Endothelial cell of hepatic sinusoid (primary cell): ENCODE results near the gene PSD.

Experiments
- in situ Hi-C: cut with HindIII; loops from 2 replicates; pipeline ENCODE4 v1.10.0; 2017; ENCODE audit warnings: low sequenced_read_pairs

Gene PSD

GRCh38 chr10:102394801-102395399, 23.7 kb downstream of the PSD start:
- in situ Hi-C loops, result no loop called here

- in situ Hi-C loops, result no loop called here
Observed at GRCh38 chr10:102394079-102394800, 24.3 kb downstream of the PSD start.

DNA sequence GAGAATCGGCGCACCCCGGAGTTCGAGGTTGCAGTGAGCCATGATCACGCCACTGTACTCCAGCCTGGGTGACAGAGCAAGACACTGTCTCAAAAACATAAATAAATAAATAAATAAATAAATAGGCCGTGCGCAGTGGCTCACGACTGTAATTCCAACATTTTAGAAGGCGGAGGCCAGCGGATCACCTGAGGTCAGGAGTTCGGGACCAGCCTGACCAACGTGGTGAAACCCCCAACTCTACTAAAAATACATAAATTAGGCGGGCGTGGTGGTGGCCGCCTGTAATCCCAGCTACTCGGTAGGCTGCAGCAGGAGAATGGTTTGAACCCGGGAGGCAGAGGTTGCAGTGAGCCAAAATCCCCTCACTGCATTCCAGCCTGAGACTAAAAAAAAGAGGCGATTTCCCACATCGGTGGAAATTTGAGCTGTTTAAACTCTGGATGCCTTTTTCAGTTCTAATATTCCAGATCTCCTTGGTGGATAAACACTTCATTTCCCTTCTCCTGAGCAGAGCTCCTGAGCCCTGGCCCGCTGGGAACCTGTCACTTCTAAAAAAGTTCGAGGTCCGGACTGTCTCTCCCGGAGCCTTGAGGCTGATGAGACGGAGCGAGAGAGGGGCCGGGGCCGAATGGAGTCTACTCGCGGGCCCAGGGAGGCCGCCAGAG, 25.0 kb downstream of the PSD start:
- in situ Hi-C loops, result no loop called here

DNA sequence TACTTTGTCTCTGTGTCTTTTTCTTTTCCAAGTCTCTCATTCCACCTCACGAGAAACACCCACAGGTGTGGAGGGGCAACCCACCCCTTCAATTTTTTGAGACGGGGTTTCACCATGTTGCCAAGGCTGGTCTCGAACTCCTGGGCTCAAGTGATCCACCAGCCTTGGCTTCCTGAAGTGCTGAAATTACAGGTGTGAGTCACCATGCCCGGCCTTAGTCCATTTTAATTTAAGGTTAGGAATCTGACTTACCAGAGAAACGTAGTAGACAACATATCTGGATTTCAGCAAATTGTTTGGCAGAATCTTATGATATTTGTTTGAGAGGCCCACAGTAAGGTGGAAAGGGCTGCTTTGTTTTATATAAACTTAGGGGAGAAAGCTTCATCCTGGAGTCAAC, 26.3 kb downstream of the PSD start:
- in situ Hi-C loops, result no loop called here

DNA sequence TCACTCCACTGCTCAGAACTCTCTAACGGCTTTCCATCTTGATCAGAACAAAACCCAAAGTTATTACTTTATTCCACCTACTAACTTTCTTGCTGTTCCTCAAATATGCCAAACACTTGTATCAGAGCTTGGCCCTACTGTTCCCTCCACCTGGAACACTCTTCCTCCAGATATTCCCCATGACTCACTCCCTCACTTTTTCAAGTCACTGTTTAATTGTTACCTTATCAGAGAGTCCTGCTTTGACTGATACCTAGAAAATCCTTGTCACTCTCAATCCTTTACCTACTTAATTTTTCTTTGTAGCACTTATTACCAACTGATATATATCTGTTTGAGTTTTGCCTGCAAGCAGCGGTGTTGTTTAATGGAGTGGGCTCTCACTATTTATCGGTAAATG, 28.7 kb downstream of the PSD start:
- in situ Hi-C loops, result loop anchor here (5.0 to 10.0 kb wide), 2 partner anchors 38 to 165 kb away; partner anchors contain the start of gene ELOVL3

DNA sequence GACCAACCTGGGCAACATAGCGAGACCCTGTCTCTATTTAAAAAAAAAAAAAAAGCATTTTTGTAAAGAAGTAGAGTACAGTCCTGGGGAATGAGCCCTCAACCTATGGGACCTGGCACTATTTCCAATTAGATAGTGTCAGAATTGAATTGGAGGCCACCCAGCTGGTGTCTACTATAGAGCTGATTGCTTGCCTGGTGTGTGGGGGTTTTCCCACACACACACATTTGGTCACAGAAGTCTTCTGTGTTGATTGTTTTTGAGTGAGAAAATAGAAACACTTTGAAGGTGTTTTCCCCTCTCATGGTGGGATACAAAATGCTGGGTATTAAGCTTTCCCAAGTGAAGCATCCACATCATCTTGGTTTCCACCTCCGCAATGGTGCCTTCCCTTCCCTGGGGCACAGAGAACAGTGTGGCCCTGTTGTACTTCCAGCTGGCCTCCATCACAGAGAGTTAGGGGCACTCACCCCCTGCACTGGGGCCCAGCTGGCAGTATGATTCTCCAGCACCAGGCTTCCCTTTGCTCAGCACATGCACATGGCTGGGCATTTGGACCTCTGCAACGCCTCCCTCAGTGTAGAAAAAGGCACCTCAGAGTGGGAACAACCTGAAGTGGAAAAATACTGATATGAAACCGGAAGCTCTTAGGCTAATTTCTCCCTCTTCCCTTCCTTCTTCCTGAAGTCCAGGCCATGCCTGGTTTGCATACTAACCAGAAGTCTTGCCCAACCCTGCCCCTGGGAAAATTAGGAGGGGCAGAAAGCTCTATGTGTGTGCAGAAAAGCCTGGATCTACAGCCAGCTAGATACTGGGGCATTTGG, 33.8 kb downstream of the PSD start:
- in situ Hi-C loops, result loop anchor here (5.0 to 10.0 kb wide), 4 partner anchors 33 to 160 kb away; partner anchors contain the start of genes CUEDC2 and ELOVL3

GRCh38 chr10:102384053-102384452, 34.5 kb downstream of the PSD start:
- in situ Hi-C loops, result loop anchor here (5.0 to 10.0 kb wide), 3 partner anchors 48 to 159 kb away; partner anchors contain the start of genes CUEDC2 and ELOVL3

- in situ Hi-C loops, result loop anchor here (5.0 to 10.0 kb wide), 3 partner anchors 49 to 158 kb away; partner anchors contain the start of genes CUEDC2 and ELOVL3
Observed at GRCh38 chr10:102382871-102383270, 35.7 kb downstream of the PSD start.

DNA sequence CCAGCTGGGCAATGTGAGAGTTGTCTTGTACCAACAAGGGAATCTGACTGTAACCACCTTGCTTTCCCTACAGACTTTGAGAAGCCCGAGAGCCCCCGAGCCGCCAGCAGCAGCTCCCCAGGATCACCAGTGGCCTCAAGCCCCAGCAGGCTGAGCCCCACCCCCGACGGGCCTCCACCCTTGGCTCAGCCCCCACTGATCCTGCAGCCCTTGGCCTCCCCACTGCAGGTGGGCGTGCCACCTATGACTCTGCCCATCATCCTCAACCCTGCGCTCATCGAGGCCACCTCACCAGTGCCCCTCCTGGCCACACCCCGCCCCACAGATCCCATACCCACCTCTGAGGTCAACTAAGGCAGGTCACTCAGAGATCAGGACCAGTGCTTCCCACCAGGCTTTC, 36.6 kb downstream of the PSD start:
- in situ Hi-C loops, result loop anchor here (5.0 to 10.0 kb wide), 3 partner anchors 50 to 157 kb away; partner anchors contain the start of genes CUEDC2 and ELOVL3

- in situ Hi-C loops, result no loop called here
Observed at GRCh38 chr10:102379383-102379782, 39.2 kb downstream of the PSD start.

GRCh38 chr10:102376901-102377300, 41.7 kb downstream of the PSD start:
- in situ Hi-C loops, result no loop called here

GRCh38 chr10:102375867-102376266, 42.7 kb downstream of the PSD start:
- in situ Hi-C loops, result no loop called here

DNA sequence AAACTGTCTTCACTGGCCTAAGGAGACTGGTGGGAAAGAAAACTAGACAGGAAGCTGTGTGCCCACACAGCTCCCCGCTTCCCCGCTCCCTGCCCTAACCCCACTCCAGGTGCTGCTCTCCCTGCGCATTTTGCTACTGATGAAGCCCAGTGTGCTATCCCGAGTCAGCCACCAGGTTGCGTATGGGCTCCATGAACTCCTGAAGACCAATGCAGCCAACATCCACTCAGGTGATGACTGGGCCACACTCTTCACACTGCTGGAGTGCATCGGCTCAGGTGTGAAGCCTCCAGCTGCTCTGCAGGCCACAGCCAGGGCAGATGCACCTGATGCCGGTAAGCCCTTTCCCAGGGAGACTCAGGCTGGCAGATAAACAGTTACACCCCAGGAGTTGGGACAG, 43.3 kb downstream of the PSD start:
- in situ Hi-C loops, result no loop called here

DNA sequence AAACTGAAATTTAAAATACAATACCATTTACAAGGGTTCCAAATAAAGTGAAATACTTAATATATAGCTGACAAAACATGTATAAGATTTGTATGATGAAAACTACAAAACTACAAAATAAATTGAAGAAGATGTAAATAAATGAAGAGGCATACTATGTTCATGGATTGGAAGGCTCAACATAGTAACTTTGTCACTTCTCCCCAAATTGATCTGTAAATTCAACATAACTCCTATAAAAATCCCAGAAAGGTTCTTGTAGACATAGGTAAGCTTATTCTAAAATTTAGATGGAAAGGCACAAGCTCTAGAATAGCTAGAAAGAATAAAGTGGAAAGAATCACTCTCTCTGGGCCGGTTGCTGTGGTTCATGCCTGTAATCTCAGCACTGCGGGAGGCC, 47.3 kb downstream of the PSD start:
- in situ Hi-C loops, result loop anchor here (5.0 kb wide), 1 partner anchor 111 kb away; no protein-coding TSS in a partner anchor

DNA sequence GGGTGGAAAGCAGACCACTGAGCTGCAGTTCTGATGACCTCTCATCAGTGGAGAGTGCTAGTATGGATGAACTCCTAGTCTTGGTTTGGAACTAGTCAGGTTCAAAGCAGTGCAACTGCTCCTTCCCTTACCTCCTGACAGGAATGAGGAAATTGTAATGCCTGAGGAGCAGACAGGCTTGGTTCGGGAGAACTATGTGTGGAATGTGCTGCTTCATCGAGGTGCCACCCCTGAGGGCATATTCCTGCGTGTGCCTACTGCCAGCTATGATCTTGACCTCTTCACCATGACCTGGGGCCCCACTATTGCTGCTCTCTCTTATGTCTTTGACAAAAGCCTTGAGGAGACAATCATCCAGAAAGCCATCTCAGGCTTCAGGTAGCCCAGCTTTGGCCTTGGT, 50.5 kb downstream of the PSD start:
- in situ Hi-C loops, result no loop called here

- in situ Hi-C loops, result no loop called here
Observed at GRCh38 chr10:102367441-102367840, 51.1 kb downstream of the PSD start.

DNA sequence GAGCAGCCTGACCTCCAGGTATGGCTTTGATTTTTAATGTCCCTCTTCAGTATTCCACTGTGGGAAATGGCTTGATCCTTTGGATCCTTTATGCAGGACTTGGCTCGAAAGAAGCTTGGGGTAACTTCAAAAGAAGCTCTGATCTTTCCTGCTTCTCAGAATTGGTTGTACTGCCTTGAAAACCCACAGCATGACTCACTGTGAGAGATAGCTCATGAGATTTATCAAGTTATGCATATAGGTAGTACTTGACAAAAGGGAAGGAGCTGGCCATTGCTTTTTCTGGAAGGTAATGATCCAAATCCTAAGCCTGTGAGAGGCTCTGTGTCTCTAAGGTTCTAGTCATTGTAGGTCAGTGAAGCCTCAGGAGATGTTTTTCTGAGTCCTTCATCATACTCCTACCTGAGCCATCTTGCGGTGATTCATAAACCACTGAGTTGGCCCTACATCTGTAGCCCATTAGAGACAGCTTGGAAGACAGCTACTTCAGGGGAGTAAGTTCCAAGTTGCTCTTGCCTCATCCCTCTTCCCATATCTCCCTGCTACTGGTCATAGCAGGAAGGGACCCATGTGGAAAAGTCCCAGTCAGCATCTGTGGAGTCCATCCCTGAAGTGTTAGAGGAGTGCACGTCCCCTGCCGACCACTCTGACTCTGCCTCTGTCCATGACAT, 59.7 kb downstream of the PSD start:
- in situ Hi-C loops, result loop anchor here (5.0 to 10.0 kb wide), 2 partner anchors 132 to 194 kb away; partner anchors contain the start of gene ELOVL3

- in situ Hi-C loops, result loop anchor here (5.0 to 10.0 kb wide), 2 partner anchors 33 to 190 kb away; no protein-coding TSS in a partner anchor
Observed at GRCh38 chr10:102354451-102354850, 64.1 kb downstream of the PSD start.
